Glomerular endothelial cell (primary cell): ENCODE results near the gene SLN. TPM values are rescaled to one million over a fixed set of nuclear protein-coding genes. Genes with fewer than 3 reads are reported as not detected.

Experiments used
- total RNA-seq: library from RNA; depleted of rRNA; stranded (reverse); fragments of >200 nt; gene quantifications from 2 replicates; pipeline ENCODE4 v1.2.3, GENCODE V29; 2015

The SLN gene
- total RNA-seq, 1 donor from 2014 or later = not detected

Other genes with a start within 250 kb of the SLN start
- gene ALKBH8, start 146.3 kb downstream of the SLN start, total RNA-seq = 2.7 and 3.6 TPM in 2 replicates
- not detected in 2 replicates for gene ELMOD1, start 120.9 kb downstream of the SLN start, total RNA-seq
- gene SLC35F2, start 146.7 kb upstream of the SLN start, total RNA-seq = 34.1 and 47.1 TPM in 2 replicates
- not detected in 2 replicates for gene RAB39A, start 216.4 kb upstream of the SLN start, total RNA-seq